ENCODE data around the gene VGLL3.

DNA sequence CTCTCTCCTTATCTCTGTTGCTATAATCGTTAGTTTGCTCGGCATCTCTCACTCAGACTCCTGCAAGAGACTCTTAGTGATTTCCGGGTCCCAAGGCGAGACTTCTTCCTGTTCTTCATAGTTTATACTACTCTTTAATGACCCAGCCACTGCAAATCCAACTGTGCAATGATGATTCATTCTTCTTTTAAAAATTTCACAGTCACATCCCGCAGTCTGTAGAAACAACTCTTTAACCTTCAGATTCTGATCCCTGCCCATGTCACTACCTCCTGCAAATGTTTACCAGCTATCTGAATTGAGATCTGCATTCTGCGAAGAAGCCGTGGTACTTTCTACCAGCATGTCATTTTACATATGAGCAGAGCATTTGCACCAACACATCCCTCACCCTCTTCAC lies 2.8 kb upstream of the VGLL3 start:
- TF ChIP-seq, protein P1, sequence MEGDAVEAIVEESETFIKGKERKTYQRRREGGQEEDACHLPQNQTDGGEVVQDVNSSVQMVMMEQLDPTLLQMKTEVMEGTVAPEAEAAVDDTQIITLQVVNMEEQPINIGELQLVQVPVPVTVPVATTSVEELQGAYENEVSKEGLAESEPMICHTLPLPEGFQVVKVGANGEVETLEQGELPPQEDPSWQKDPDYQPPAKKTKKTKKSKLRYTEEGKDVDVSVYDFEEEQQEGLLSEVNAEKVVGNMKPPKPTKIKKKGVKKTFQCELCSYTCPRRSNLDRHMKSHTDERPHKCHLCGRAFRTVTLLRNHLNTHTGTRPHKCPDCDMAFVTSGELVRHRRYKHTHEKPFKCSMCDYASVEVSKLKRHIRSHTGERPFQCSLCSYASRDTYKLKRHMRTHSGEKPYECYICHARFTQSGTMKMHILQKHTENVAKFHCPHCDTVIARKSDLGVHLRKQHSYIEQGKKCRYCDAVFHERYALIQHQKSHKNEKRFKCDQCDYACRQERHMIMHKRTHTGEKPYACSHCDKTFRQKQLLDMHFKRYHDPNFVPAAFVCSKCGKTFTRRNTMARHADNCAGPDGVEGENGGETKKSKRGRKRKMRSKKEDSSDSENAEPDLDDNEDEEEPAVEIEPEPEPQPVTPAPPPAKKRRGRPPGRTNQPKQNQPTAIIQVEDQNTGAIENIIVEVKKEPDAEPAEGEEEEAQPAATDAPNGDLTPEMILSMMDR (IDR thresholded peaks at IDR 0.05), result no peak
- TF ChIP-seq POLR2A (IDR thresholded peaks at IDR 0.05) (no peak), POLR2AphosphoS5 (IDR thresholded peaks at IDR 0.05; ENCODE audit: insufficient read depth in 1 of 2, low read depth in 1 of 2) (no peak)

Measured in vagina (tissue), 2 donors.